Activated CD8-positive, alpha-beta T cell treated with anti-CD3 and anti-CD28 coated beads for 36 hours (primary cell): ENCODE data around the gene ABAT. TPM values are rescaled to one million over a fixed set of nuclear protein-coding genes. Genes with fewer than 3 reads are reported as not detected.

Experiments
- ATAC-seq: fragments of 200-7000 bp; cut with Tn5 transposase; one replicate; pipeline ENCODE4 v1.10.0; 2021; ENCODE audit warnings: mild to moderate bottlenecking, moderate library complexity
- CTCF ChIA-PET: fragments of 350-600 bp; sonication (Branson Sonifier 250); formaldehyde crosslinking; loops from one replicate; lab custom pipeline; 2021; ENCODE audit warnings: antibody characterized with exemption; lab: Charles Lee
- POLR2A ChIA-PET: fragments of 350-600 bp; sonication (Branson Sonifier 250); formaldehyde crosslinking; loops from one replicate; lab custom pipeline; 2021; ENCODE audit warnings: antibody characterized with exemption; lab: Charles Lee
- DNase-seq: peaks from one replicate; pipeline ENCODE4 v3.0.0-alpha.2; 2020
- H3K27ac Mint-ChIP-seq: one replicate; pipeline ENCODE4 v1.8.0; 2021; ENCODE audit warnings: mild to moderate bottlenecking, mixed read lengths
- H3K27me3 Mint-ChIP-seq: one replicate; pipeline ENCODE4 v1.8.0; 2021; ENCODE audit warnings: mixed read lengths
- H3K36me3 Mint-ChIP-seq: one replicate; pipeline ENCODE4 v1.8.0; 2021; ENCODE audit warnings: low read depth, mixed read lengths
- H3K4me1 Mint-ChIP-seq: one replicate; pipeline ENCODE4 v1.8.0; 2021; ENCODE audit warnings: low read depth, mixed read lengths
- H3K4me3 Mint-ChIP-seq: one replicate; pipeline ENCODE4 v1.8.0; 2021; ENCODE audit warnings: mild to moderate bottlenecking, moderate library complexity, mixed read lengths
- H3K9me3 Mint-ChIP-seq: one replicate; pipeline ENCODE4 v1.8.0; 2021; ENCODE audit warnings: mixed read lengths
- intact Hi-C: fragments of 100-400 bp; cut with micrococcal nuclease; formaldehyde crosslinking; loops from one replicate; pipeline ENCODE4 v1.10.0; 2022
- total RNA-seq, 2 experiments: library from RNA; stranded (reverse); gene quantifications; one replicate each; pipeline ENCODE4 v1.2.3, GENCODE V29; 2021
- TF ChIP-seq, protein P1 (sequence below): fragments of 200-600 bp; IDR thresholded peaks from one replicate; pipeline ENCODE4 v1.8.0; 2022; ENCODE audit warnings: antibody characterized with exemption, mild to moderate bottlenecking

The ABAT gene
- total RNA-seq, 2 experiments from 2014 or later, result 5.1 TPM

DNA sequence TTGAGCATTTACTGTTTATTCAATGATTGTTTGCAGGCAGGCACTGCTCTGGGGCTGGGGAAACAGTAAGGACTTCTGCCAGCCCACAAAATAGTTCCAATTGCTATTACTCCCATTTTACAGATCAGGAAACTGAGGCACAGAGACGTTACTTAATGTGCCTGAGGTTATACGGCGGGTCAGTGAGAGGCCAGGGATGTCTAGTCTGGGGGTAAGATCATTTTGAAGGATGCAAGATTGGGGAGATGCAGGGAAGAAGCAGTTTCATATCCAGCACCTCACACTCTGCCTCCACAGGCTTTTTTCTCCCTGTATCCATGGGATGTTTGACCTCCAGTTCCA is 46.5 kb downstream of the ABAT start:
- TF ChIP-seq, protein P1, sequence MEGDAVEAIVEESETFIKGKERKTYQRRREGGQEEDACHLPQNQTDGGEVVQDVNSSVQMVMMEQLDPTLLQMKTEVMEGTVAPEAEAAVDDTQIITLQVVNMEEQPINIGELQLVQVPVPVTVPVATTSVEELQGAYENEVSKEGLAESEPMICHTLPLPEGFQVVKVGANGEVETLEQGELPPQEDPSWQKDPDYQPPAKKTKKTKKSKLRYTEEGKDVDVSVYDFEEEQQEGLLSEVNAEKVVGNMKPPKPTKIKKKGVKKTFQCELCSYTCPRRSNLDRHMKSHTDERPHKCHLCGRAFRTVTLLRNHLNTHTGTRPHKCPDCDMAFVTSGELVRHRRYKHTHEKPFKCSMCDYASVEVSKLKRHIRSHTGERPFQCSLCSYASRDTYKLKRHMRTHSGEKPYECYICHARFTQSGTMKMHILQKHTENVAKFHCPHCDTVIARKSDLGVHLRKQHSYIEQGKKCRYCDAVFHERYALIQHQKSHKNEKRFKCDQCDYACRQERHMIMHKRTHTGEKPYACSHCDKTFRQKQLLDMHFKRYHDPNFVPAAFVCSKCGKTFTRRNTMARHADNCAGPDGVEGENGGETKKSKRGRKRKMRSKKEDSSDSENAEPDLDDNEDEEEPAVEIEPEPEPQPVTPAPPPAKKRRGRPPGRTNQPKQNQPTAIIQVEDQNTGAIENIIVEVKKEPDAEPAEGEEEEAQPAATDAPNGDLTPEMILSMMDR, result no peak
- Mint-ChIP-seq H3K4me1 (peaks cover 1% of the 10 kb centered on the region), H3K4me3 (no peak overlapping the region), H3K27ac (no peak overlapping the region), H3K36me3 (peaks cover 6% of the 10 kb centered on the region), H3K9me3 (peaks cover 6% of the 10 kb centered on the region), H3K27me3 (no peaks in the 10 kb centered on the region)
- POLR2A ChIA-PET, result no interaction called here
- CTCF ChIA-PET, result no interaction called here
- no peak for ATAC-seq
- DNase-seq, result no peak
- intact Hi-C loops, result no loop called here

DNA sequence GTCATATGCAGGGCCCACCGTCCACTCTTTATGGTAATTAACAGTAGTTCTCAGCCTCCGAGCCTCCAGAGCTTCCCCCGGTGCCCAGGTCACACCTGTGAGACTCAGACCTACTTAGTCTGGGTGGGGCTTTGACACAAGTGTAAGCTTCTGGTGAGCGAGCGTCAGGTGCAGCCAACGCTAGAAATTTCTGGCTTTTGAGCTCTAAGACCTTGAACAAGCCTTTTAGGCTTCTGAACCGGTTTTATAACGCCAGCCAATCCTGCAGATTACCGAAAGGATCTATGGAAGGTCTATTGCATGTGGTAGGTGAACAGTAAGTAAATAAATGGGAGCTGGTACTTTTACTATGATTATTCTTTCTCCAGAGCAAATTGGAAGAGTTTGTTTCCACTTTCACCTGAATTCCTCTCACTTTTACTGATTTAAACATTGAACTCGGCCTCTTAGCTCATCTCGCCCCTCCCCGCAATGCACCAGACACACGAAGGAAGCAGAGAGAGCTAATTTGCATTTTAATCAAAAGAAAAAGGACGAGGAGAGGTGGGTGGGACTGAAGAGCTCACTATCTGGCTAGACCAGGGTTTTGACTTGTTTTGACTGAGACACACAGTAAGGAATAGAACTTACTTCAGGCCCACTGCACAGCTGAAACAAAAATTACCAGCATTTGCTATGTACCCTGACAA is 47.1 kb downstream of the ABAT start:
- intact Hi-C loops, result no loop called here
- DNase-seq (no peak), ATAC-seq (no peak)
- ChIA-PET POLR2A (no interaction called here), CTCF (no interaction called here)
- Mint-ChIP-seq H3K9me3 (peaks cover 6% of the 10 kb centered on the region), H3K27ac (no peak overlapping the region), H3K4me1 (peaks cover 1% of the 10 kb centered on the region), H3K36me3 (peaks cover 6% of the 10 kb centered on the region), H3K4me3 (no peak overlapping the region), H3K27me3 (no peaks in the 10 kb centered on the region)
- TF ChIP-seq, protein P1, result no peak

DNA sequence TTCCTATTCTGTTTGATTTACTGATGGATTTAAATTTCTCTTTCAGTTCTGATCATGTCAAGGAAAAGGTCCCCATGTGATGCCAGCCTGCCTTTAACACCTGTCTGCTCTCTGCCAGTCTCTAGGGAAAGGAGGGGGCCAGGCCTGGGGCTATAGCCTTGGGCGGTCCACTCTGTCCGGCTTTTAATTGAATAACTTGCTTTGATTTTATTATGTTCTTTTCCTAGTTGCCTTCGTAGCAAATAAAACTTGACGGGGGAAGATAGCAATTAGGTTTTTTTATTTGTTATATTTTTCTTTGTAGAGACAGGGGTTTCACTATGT is 47.6 kb downstream of the ABAT start:
- H3K9me3 Mint-ChIP-seq, result peaks cover 6% of the 10 kb centered on the region
- ChIA-PET POLR2A (no interaction called here), CTCF (no interaction called here)
- ATAC-seq, result no peak
- H3K4me1 Mint-ChIP-seq, result peaks cover 1% of the 10 kb centered on the region
- no peak overlapping the region for H3K27ac Mint-ChIP-seq
- H3K4me3 Mint-ChIP-seq, result no peak overlapping the region
- no peak for DNase-seq
- intact Hi-C loops, result no loop called here
- H3K27me3 Mint-ChIP-seq, result no peaks in the 10 kb centered on the region
- H3K36me3 Mint-ChIP-seq, result peaks cover 6% of the 10 kb centered on the region
- TF ChIP-seq, protein P1, result no peak

DNA sequence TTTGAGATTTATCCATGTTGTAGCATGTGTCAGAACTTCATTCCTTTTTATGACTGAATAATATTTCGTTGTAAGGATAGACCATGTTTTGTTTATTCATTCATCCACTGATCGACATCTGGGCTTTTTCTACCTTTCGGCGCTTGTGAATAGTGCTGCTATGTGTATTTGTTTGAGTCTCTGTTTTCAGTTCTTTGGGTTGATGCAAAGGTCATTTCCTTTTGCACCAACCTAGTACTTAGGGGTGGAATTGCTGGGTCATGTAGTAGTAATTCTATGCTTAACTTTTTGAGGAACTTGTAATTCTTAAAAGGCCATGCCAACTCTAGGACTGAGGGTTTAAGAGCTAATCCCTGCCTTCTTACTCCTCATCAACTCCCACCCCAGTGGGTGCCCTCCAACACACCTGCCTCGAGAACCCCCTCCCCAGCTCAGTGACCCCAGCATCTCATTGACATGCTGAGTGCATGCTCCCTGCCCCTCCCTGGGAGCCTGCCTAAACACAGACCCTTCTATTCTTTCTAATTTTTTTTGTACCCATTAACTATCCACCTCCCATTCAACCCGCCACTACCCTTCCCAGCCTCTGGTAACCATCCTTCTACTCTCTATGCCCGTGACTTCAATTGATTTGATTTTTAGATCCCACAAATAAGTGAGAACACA is 51.2 kb downstream of the ABAT start:
- TF ChIP-seq, protein P1, result no peak
- H3K4me1 Mint-ChIP-seq, result peaks cover 20% of the 10 kb centered on the region
- intact Hi-C loops, result no loop called here
- H3K9me3 Mint-ChIP-seq, result no peaks in the 10 kb centered on the region
- no peaks in the 10 kb centered on the region for H3K36me3 Mint-ChIP-seq
- CTCF ChIA-PET, result no interaction called here
- H3K4me3 Mint-ChIP-seq, result no peak overlapping the region
- H3K27me3 Mint-ChIP-seq, result no peaks in the 10 kb centered on the region
- DNase-seq (no peak), ATAC-seq (no peak)
- POLR2A ChIA-PET, result no interaction called here
- H3K27ac Mint-ChIP-seq, result no peak overlapping the region

DNA sequence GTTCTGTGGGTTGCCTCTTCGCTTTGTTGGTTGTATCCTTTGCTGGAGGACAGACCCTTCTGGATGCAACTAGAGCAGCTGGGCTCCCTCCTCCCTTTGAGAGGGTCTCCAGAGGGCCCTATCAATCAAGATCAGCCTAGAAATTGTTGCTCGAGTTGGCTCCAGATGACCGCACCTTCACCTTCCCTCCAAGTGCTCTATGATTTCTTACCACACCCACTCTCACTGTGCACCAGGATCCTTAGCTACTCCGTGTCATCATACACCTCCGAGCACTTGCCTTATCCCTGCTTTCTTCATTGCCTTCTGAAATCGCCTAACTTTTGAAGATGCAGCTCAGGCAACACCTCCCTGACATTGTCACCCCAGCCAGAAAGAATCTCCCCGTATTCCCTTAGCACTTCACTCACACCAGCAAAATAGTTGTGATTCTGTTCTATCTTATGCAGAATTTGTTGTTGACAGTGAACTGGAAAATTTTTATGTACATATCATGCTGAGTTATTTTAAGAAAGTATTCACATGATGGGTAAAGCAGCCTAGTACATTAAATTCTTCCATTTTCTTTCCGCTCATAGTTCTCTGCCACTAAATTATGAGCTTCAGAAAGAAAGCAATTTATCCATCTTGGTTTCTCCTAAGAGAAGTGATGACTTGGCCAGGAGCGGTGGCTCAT is 52.9 kb downstream of the ABAT start:
- TF ChIP-seq, protein P1, result no peak
- intact Hi-C loops, result no loop called here
- Mint-ChIP-seq H3K9me3 (no peaks in the 10 kb centered on the region), H3K4me1 (peaks cover 20% of the 10 kb centered on the region), H3K27ac (peak overlapping the region; percentile 70), H3K4me3 (no peak overlapping the region), H3K36me3 (no peaks in the 10 kb centered on the region), H3K27me3 (no peaks in the 10 kb centered on the region)
- ChIA-PET CTCF (no interaction called here), POLR2A (no interaction called here)
- DNase-seq (no peak), ATAC-seq (no peak)
